CD4-positive, alpha-beta memory T cell (primary cell): Measurements from ENCODE around the gene CTPS1. TPM values are rescaled to one million over a fixed set of nuclear protein-coding genes. Genes with fewer than 3 reads are reported as not detected.

ENCODE experiments used
- CTCF ChIA-PET: fragments of 350-600 bp; sonication (Branson Sonifier 250); formaldehyde crosslinking; loops from one replicate; lab custom pipeline; 2021; ENCODE audit warnings: inconsistent platforms; ENCODE audit not compliant: partially characterized antibody; lab: Charles Lee
- POLR2A ChIA-PET: fragments of 350-600 bp; sonication (Branson Sonifier 250); formaldehyde crosslinking; loops from one replicate; lab custom pipeline; 2021; ENCODE audit not compliant: partially characterized antibody; lab: Charles Lee
- DNase-seq, 5 donors: peaks; one replicate each; pipeline versions ENCODE4 v3.0.0 to v3.0.0-alpha.2; 2020 to 2022; ENCODE audit warnings: mixed read lengths in 1 of 5
- H3K27ac ChIP-seq: one replicate; pipeline ENCODE4 v1.7.0; 2013; ENCODE audit warnings: low read depth, low read length
- H3K27me3 ChIP-seq: 2 replicates; pipeline ENCODE4 v1.7.0; 2013; ENCODE audit warnings: mild to moderate bottlenecking, low read length, moderate library complexity; ENCODE audit not compliant: insufficient read depth
- H3K36me3 ChIP-seq: 2 replicates; pipeline ENCODE4 v1.7.0; 2013; ENCODE audit warnings: mild to moderate bottlenecking, low read length, moderate library complexity; ENCODE audit not compliant: insufficient read depth
- H3K4me1 ChIP-seq: 2 replicates; pipeline ENCODE4 v1.7.0; 2013; ENCODE audit warnings: mild to moderate bottlenecking, low read length, moderate library complexity; ENCODE audit not compliant: insufficient read depth
- H3K4me3 ChIP-seq, 2 donors: one replicate each; pipeline ENCODE4 v1.7.0; 2013; ENCODE audit warnings: low read length in 2 of 2, mild to moderate bottlenecking in 1 of 2
- H3K9me3 ChIP-seq, 2 donors: one replicate each; pipeline ENCODE4 v1.7.0; 2013; ENCODE audit warnings: low read length in 2 of 2, control low read depth in 1 of 2; ENCODE audit not compliant: control insufficient read depth in 1 of 2
- H3K27ac Mint-ChIP-seq, 7 donors: one replicate each; pipeline ENCODE4 v1.8.0; 2020 to 2021; ENCODE audit warnings: mixed read lengths in 7 of 7, mild to moderate bottlenecking in 6 of 7, inconsistent platforms in 3 of 7, moderate library complexity in 3 of 7
- H3K27me3 Mint-ChIP-seq, 2 donors: one replicate each; pipeline ENCODE4 v1.8.0; 2020 to 2021; ENCODE audit warnings: mixed read lengths in 2 of 2
- H3K36me3 Mint-ChIP-seq, 2 donors: one replicate each; pipeline ENCODE4 v1.8.0; 2020 to 2021; ENCODE audit warnings: mixed read lengths in 2 of 2, inconsistent platforms in 1 of 2, mild to moderate bottlenecking in 1 of 2
- H3K4me1 Mint-ChIP-seq, 4 donors: one replicate each; pipeline ENCODE4 v1.8.0; 2020 to 2021; ENCODE audit warnings: mixed read lengths in 4 of 4, mild to moderate bottlenecking in 1 of 4
- H3K4me3 Mint-ChIP-seq, 8 donors: one replicate each; pipeline ENCODE4 v1.8.0; 2020 to 2021; ENCODE audit warnings: mixed read lengths in 8 of 8, mild to moderate bottlenecking in 7 of 8, moderate library complexity in 6 of 8, inconsistent platforms in 3 of 8
- H3K9me3 Mint-ChIP-seq, 8 donors: one replicate each; pipeline ENCODE4 v1.8.0; 2020 to 2021; ENCODE audit warnings: mixed read lengths in 8 of 8, mild to moderate bottlenecking in 5 of 8, inconsistent platforms in 3 of 8, moderate library complexity in 1 of 8
- intact Hi-C: fragments of 100-400 bp; cut with micrococcal nuclease; formaldehyde crosslinking; loops from one replicate; pipeline ENCODE4 v1.15.1; 2023
- polyA plus RNA-seq, 2 donors: library from polyadenylated mRNA; unstranded; fragments of 300-500 nt; fragmentation: Illumina TruSeq; gene quantifications; one replicate each; pipeline ENCODE4 v1.2.3, GENCODE V29; 2021
- total RNA-seq, 2 experiments: library from RNA; stranded (reverse); gene quantifications; one replicate each; pipeline ENCODE4 v1.2.3, GENCODE V29; 2021

CTPS1 gene
- total and polyA plus RNA-seq, 4 experiments from 2014 or later, result 11.6 to 19.7 (median 16.4) TPM

GRCh38 chr1:40965531-40965930, 14.0 kb upstream of the CTPS1 start:
- peaks cover 0 to 2% of the 10 kb centered on the region in 2 donors for H3K27me3 Mint-ChIP-seq
- no peaks in the 10 kb centered on the region for H3K9me3 Mint-ChIP-seq
- ChIA-PET POLR2A (no interaction called here), CTCF (interaction anchor here (1.4 kb wide), 1 partner anchor 16 kb away, joined by 5 read pairs; no protein-coding TSS in a partner anchor)
- H3K27ac Mint-ChIP-seq, result peak overlapping the region in 1 of 7 donors; percentile 32
- Histone ChIP-seq H3K27me3 (no peaks in the 10 kb centered on the region), H3K4me3 (no peak overlapping the region), H3K36me3 (no peaks in the 10 kb centered on the region), H3K4me1 (no peaks in the 10 kb centered on the region), H3K27ac (no peak overlapping the region), H3K9me3 (no peaks in the 10 kb centered on the region)
- no peaks in the 10 kb centered on the region for H3K4me1 Mint-ChIP-seq
- no peak overlapping the region for H3K4me3 Mint-ChIP-seq
- DNase-seq, result no peak
- intact Hi-C loops, result no loop called here
- no peaks in the 10 kb centered on the region for H3K36me3 Mint-ChIP-seq

- POLR2A ChIA-PET, result no interaction called here
- Histone ChIP-seq H3K27ac (no peak overlapping the region), H3K4me1 (no peaks in the 10 kb centered on the region), H3K9me3 (no peaks in the 10 kb centered on the region), H3K27me3 (no peaks in the 10 kb centered on the region), H3K36me3 (no peaks in the 10 kb centered on the region), H3K4me3 (no peak overlapping the region)
- no peak overlapping the region for H3K4me3 Mint-ChIP-seq
- DNase-seq, result no peak
- no peaks in the 10 kb centered on the region for H3K9me3 Mint-ChIP-seq
- peaks cover 0 to 2% of the 10 kb centered on the region in 2 donors for H3K27me3 Mint-ChIP-seq
- intact Hi-C loops, result no loop called here
- H3K4me1 Mint-ChIP-seq, result no peaks in the 10 kb centered on the region
- no peaks in the 10 kb centered on the region for H3K36me3 Mint-ChIP-seq
- CTCF ChIA-PET, result interaction anchor here (0.6 kb wide), 1 partner anchor 27 kb away, joined by 3 read pairs; no protein-coding TSS in a partner anchor
- peak overlapping the region in 1 of 7 donors; percentile 43 for H3K27ac Mint-ChIP-seq
Observed at GRCh38 chr1:40966417-40966816, 13.1 kb upstream of the CTPS1 start.

GRCh38 chr1:40969445-40969844, 10.1 kb upstream of the CTPS1 start:
- no peak overlapping the region for H3K27ac Mint-ChIP-seq
- H3K9me3 ChIP-seq, result no peaks in the 10 kb centered on the region
- H3K27me3 ChIP-seq, result no peaks in the 10 kb centered on the region
- no peak overlapping the region for H3K4me3 ChIP-seq
- H3K27me3 Mint-ChIP-seq, result peaks cover 0 to 2% of the 10 kb centered on the region in 2 donors
- H3K36me3 Mint-ChIP-seq, result no peaks in the 10 kb centered on the region
- H3K4me1 ChIP-seq, result no peaks in the 10 kb centered on the region
- ChIA-PET POLR2A (no interaction called here), CTCF (no interaction called here)
- no peak overlapping the region for H3K4me3 Mint-ChIP-seq
- no peak for DNase-seq
- H3K27ac ChIP-seq, result no peak overlapping the region
- H3K36me3 ChIP-seq, result no peaks in the 10 kb centered on the region
- no peaks in the 10 kb centered on the region for H3K9me3 Mint-ChIP-seq
- no peaks in the 10 kb centered on the region for H3K4me1 Mint-ChIP-seq
- intact Hi-C loops, result no loop called here

- no peak overlapping the region for H3K27ac ChIP-seq
- intact Hi-C loops, result no loop called here
- no peaks in the 10 kb centered on the region for H3K36me3 Mint-ChIP-seq
- H3K36me3 ChIP-seq, result no peaks in the 10 kb centered on the region
- H3K9me3 Mint-ChIP-seq, result no peaks in the 10 kb centered on the region
- H3K27me3 ChIP-seq, result no peaks in the 10 kb centered on the region
- no peaks in the 10 kb centered on the region for H3K4me1 Mint-ChIP-seq
- no peak overlapping the region for H3K4me3 Mint-ChIP-seq
- H3K4me3 ChIP-seq, result no peak overlapping the region
- peaks cover 0 to 2% of the 10 kb centered on the region in 2 donors for H3K27me3 Mint-ChIP-seq
- H3K27ac Mint-ChIP-seq, result no peak overlapping the region
- CTCF ChIA-PET, result interaction anchor here (1.6 kb wide), 1 partner anchor 19 kb away, joined by 3 read pairs; no protein-coding TSS in a partner anchor
- H3K9me3 ChIP-seq, result no peaks in the 10 kb centered on the region
- DNase-seq, result no peak
- H3K4me1 ChIP-seq, result no peaks in the 10 kb centered on the region
- POLR2A ChIA-PET, result interaction anchor here (0.6 kb wide), 1 partner anchor 1769 kb away, joined by 3 read pairs; no protein-coding TSS in a partner anchor
Observed at GRCh38 chr1:40971966-40972365, 7.5 kb upstream of the CTPS1 start.

- Histone ChIP-seq H3K4me3 (no peak overlapping the region), H3K27me3 (no peaks in the 10 kb centered on the region), H3K27ac (no peak overlapping the region), H3K9me3 (no peaks in the 10 kb centered on the region), H3K36me3 (no peaks in the 10 kb centered on the region), H3K4me1 (peaks cover 2% of the 10 kb centered on the region)
- H3K4me3 Mint-ChIP-seq, result no peak overlapping the region
- peaks cover 0 to 2% of the 10 kb centered on the region in 2 donors for H3K27me3 Mint-ChIP-seq
- ChIA-PET CTCF (no interaction called here), POLR2A (no interaction called here)
- no peaks in the 10 kb centered on the region for H3K9me3 Mint-ChIP-seq
- intact Hi-C loops, result no loop called here
- peaks cover 0 to 2% (median 0%) of the 10 kb centered on the region in 4 donors for H3K4me1 Mint-ChIP-seq
- DNase-seq, result no peak
- H3K36me3 Mint-ChIP-seq, result no peaks in the 10 kb centered on the region
- no peak overlapping the region for H3K27ac Mint-ChIP-seq
Observed at GRCh38 chr1:40973912-40974311, 5.6 kb upstream of the CTPS1 start.

- no peaks in the 10 kb centered on the region for H3K27me3 Mint-ChIP-seq
- Histone ChIP-seq H3K9me3 (no peaks in the 10 kb centered on the region), H3K27ac (no peak overlapping the region), H3K27me3 (no peaks in the 10 kb centered on the region), H3K4me3 (no peak overlapping the region), H3K36me3 (no peaks in the 10 kb centered on the region), H3K4me1 (peaks cover 6% of the 10 kb centered on the region)
- H3K4me1 Mint-ChIP-seq, result peaks cover 0 to 2% (median 0%) of the 10 kb centered on the region in 4 donors
- no peak for DNase-seq
- ChIA-PET CTCF (no interaction called here), POLR2A (interaction anchor here (0.6 kb wide), 1 partner anchor 290 kb away, joined by 3 read pairs; no protein-coding TSS in a partner anchor)
- intact Hi-C loops, result loop anchor here (5.0 kb wide), 1 partner anchor 1398 kb away; the partner anchor contains the start of gene PABPC4
- no peaks in the 10 kb centered on the region for H3K9me3 Mint-ChIP-seq
- H3K27ac Mint-ChIP-seq, result peak overlapping the region in 1 of 7 donors; percentile 14
- H3K4me3 Mint-ChIP-seq, result no peak overlapping the region
- no peaks in the 10 kb centered on the region for H3K36me3 Mint-ChIP-seq
Observed at GRCh38 chr1:40974945-40975344, 4.6 kb upstream of the CTPS1 start.

GRCh38 chr1:40976952-40977690, 2.4 kb upstream of the CTPS1 start:
- Histone ChIP-seq H3K4me1 (peaks cover 24% of the 10 kb centered on the region), H3K36me3 (no peaks in the 10 kb centered on the region), H3K4me3 (no peak overlapping the region), H3K9me3 (no peaks in the 10 kb centered on the region), H3K27ac (no peak overlapping the region), H3K27me3 (no peaks in the 10 kb centered on the region)
- no peaks in the 10 kb centered on the region for H3K9me3 Mint-ChIP-seq
- H3K27me3 Mint-ChIP-seq, result no peaks in the 10 kb centered on the region
- peak overlapping the region in 3 of 8 donors; percentile 14 to 55 (median 22) for H3K4me3 Mint-ChIP-seq
- H3K4me1 Mint-ChIP-seq, result peaks cover 15 to 19% (median 16%) of the 10 kb centered on the region in 4 donors
- H3K27ac Mint-ChIP-seq, result peak overlapping the region in 3 of 7 donors; percentile 32 to 74 (median 57)
- peaks cover 0 to 7% of the 10 kb centered on the region in 2 donors for H3K36me3 Mint-ChIP-seq
- no peak for DNase-seq
- POLR2A ChIA-PET, result no interaction called here
- CTCF ChIA-PET, result no interaction called here
- intact Hi-C loops, result loop anchor here (5.0 kb wide), 1 partner anchor 1400 kb away; the partner anchor contains the start of gene PABPC4
